ENCODE results near the gene SRMS. TPM values are rescaled to one million over a fixed set of nuclear protein-coding genes. Genes with fewer than 3 reads are reported as not detected.

Gene SRMS
- total and polyA plus RNA-seq, 2 of the 13 experiments (the other 11 are each of a cell fraction or from before 2014, with no cell fraction given), result not detected

GRCh38 chr20:63499338-63499969 is 48.1 kb downstream of the SRMS start:
- Histone ChIP-seq H3K36me3 (replicated peaks in 1 of 2; ENCODE audit: control insufficient read depth in 1 of 2, insufficient read depth in 2 of 2, low read length in 2 of 2) (no peaks in the 10 kb centered on the region), H2AFZ (ENCODE audit: low read length) (no peak overlapping the region), H3K27me3 (ENCODE audit: control insufficient read depth in 1 of 2, insufficient read depth in 2 of 2, low read length in 2 of 2) (peaks cover 41 to 87% of the 10 kb centered on the region in 2 experiments), H3K9ac (ENCODE audit: insufficient read depth, low read depth, low read length) (no peak overlapping the region), H4K20me1 (ENCODE audit: insufficient read depth, low read length) (peaks cover 6% of the 10 kb centered on the region; the same call in 1 of the 2 replicates), H3K9me3 (ENCODE audit: low read length) (no peaks in the 10 kb centered on the region), H3K27ac (ENCODE audit: extremely low read length, insufficient read depth, low read length) (no peak overlapping the region), H3K4me3 (replicated peaks in 1 of 3; ENCODE audit: insufficient read depth in 1 of 3, low read depth in 2 of 3, low read length in 3 of 3) (peak overlapping the region in 1 of 3 experiments; percentile 58; a peak in 1 of 6 replicates), H3K79me2 (ENCODE audit: insufficient read depth, low read length) (no peaks in the 10 kb centered on the region), H3K4me1 (ENCODE audit: insufficient read depth, low read length) (0 out of 2 replicates have a peak, but pooled peaks cover 5% of the 10 kb centered on the region), H3K4me2 (ENCODE audit: low read depth, low read length) (0 out of 2 replicates have a peak overlapping the region, but pooled peaks have one; percentile 5)
- ChIA-PET CTCF (ENCODE audit: low intra/inter-chr PET ratio, low total read pairs) (no interaction called here), POLR2A (no interaction called here)
- DNase-seq (ENCODE audit: low spot score) (no peak), FAIRE-seq (no peak), ATAC-seq (no peak)
- WGBS (ENCODE audit: low lambda C conversion rate), result 25% methylated on average over 28 of the region's 48 CpGs
- intact Hi-C loops (cut with micrococcal nuclease; ENCODE audit: unreplicated experiment), result no loop called here
- in situ Hi-C loops (cut with HindIII; ENCODE audit: extremely low pct_ligation_motif_present, low pct_unique_long_range_greater_than_20kb), result no loop called here
- TF ChIP-seq ZNF616 (CRISPR knock-in tag; IDR thresholded peaks at IDR 0.05; ENCODE audit: low read depth) (no peak), RXRA (CRISPR knock-in tag; IDR thresholded peaks at IDR 0.05) (no peak), ZNF572 (CRISPR knock-in tag; IDR thresholded peaks at IDR 0.05) (no peak), ZNF343 (CRISPR knock-in tag; IDR thresholded peaks at IDR 0.05) (no peak), BHLHE40 (IDR thresholded peaks at IDR 0.05; ENCODE audit: low read length) (peak; percentile 40; the same call in 1 of the 2 replicates), ZFP91 (CRISPR knock-in tag; IDR thresholded peaks at IDR 0.05; ENCODE audit: borderline replicate concordance) (no peak), HNRNPH1 (optimal IDR thresholded peaks at IDR 0.05; ENCODE audit: low read depth, low read length) (no peak), HNRNPLL (IDR thresholded peaks at IDR 0.05; ENCODE audit: low read depth, low read length, poor library complexity, severe bottlenecking) (peak; percentile 4), SP2 (CRISPR knock-in tag; IDR thresholded peaks at IDR 0.05) (no peak), HNRNPK (IDR thresholded peaks at IDR 0.05; ENCODE audit: low read depth, low read length, poor library complexity, severe bottlenecking) (peak; percentile 70)
- no TSS peak for BruUV-seq (replicated peaks)
